OCI-LY1 (cell line): Measurements from ENCODE around the gene PDE4D.

Experiments used
- CTCF ChIP-seq: fragments of 200-600 bp; sonication (generic), shearing (Covaris generic); IDR thresholded peaks from 2 replicates; pipeline ENCODE4 v1.5.1; 2017; ENCODE audit warnings: mild to moderate bottlenecking, antibody characterized with exemption, low read length, moderate library complexity, mixed read lengths
- EZH2 ChIP-seq: fragments of 200-600 bp; sonication (generic), shearing (Covaris generic); IDR thresholded peaks from 2 replicates; pipeline ENCODE4 v1.8.0; 2017; ENCODE audit warnings: borderline replicate concordance, mixed run types, mild to moderate bottlenecking, antibody characterized with exemption, low read length, moderate library complexity, mixed read lengths

- TF ChIP-seq CTCF (no peak), EZH2 (no peak)
These were observed 57.7 kb downstream of the PDE4D start for GRCh38 chr5:59835800-59836199.
